ENCODE results near the gene CD300E.

Gene CD300E

DNA sequence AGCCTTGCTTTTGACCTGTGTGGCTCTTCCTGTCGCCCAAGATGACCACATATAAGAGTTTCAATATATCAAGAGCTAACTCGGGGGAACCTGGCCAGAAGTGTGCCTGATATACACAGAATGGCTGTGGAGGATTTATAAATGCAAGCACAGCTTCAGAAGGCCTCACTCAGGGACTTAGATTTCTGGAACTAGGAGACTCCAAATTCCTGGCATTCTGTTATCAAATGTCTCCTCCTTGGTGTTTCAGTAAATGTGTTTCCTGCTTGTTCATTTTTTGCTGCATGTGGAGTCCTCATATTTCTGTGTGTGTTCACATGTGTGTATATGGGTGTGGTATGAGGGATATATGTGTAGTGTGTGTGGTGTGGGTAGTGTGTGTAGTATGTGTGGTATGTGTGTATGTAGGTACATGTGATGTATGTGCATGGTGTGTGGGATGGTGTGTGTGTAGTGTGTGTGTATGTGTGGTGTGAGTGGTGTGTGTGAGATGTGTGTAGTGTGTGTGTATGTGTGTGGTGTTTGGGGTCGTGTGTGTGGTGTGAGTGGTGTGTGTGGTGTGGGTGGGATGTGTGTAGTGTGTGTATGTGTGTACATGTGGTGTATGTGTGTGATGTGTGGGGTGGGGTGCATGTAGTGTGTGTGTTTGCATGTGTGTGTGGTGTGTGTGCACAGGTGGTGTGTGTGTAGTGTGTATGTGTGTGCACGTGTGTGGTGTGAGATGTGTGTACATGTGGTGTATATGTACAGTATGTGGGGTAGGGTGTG is 55.2 kb downstream of the CD300E start:
- TF ChIP-seq, protein P1, sequence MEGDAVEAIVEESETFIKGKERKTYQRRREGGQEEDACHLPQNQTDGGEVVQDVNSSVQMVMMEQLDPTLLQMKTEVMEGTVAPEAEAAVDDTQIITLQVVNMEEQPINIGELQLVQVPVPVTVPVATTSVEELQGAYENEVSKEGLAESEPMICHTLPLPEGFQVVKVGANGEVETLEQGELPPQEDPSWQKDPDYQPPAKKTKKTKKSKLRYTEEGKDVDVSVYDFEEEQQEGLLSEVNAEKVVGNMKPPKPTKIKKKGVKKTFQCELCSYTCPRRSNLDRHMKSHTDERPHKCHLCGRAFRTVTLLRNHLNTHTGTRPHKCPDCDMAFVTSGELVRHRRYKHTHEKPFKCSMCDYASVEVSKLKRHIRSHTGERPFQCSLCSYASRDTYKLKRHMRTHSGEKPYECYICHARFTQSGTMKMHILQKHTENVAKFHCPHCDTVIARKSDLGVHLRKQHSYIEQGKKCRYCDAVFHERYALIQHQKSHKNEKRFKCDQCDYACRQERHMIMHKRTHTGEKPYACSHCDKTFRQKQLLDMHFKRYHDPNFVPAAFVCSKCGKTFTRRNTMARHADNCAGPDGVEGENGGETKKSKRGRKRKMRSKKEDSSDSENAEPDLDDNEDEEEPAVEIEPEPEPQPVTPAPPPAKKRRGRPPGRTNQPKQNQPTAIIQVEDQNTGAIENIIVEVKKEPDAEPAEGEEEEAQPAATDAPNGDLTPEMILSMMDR (IDR thresholded peaks at IDR 0.05; ENCODE audit: low read depth, low read length, missing control alignments): no peak
- no peak overlapping the region for H3K4me3 ChIP-seq (replicated peaks; ENCODE audit: low read depth, low read length)
- DNase-seq (ENCODE audit: extremely low read depth, low read depth): no peak

DNA sequence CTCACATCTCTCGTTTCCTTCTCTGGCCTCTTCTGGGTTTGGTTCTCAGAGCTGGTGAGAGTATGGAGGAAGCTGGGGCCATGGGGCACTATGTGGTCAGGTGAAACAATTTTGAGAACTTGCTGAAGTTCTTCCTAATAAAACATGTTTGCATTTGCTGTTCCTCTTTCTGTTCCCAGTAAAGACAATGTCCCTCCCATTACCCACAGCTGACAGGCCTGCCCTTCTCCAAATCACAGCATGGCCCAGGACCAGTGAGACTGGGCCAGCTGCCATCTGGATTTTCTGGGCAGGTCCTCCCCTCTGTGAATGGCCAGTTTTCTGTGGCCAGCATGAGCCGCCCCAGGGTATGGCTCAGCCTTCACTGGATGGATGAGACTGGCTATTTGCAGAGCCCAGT is 56.1 kb downstream of the CD300E start, which contains the start of gene CD300H:
CD300H (minus strand) TSS at position 113 of the 400 bp plus-strand sequence.
- TF ChIP-seq, protein P1 (IDR thresholded peaks at IDR 0.05; ENCODE audit: low read depth, low read length, missing control alignments): no peak

DNA sequence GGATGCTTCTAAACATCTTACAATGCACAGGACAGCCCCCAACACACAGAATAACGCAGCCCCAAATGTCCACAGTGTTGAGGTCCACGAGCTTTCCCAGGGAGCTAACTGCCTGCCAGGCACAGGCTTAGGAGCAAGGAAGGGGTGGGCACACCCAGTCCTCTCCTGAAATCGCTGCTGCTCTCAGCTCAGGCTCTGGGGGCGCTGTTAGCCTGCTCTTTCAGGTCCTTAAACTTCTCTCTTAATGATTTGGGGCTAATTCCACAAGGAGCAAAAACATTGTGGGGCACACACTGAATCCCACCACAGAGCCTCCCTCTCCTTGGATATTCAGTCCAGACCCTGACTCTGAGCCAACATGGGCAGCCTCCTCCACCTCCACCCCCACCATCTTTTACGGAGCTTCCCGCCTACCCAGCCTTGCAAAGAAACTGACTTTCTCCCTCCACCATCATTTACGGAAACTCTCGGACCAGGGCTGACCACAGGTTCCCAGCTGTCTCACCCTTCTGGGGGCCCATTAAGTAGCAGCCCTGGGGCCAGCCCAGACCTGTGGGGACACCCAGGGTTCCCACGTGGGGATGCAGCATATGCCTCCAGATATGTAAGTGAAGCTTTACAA is 57.3 kb downstream of the CD300E start:
- no peak overlapping the region for H3K4me3 ChIP-seq (replicated peaks; ENCODE audit: low read depth, low read length)
- TF ChIP-seq, protein P1 (IDR thresholded peaks at IDR 0.05; ENCODE audit: low read depth, low read length, missing control alignments): peak; percentile 38
- no peak for DNase-seq (ENCODE audit: extremely low read depth, low read depth)

More for the DNA sequence above, 56.1 kb downstream of the CD300E start, which contains the start of gene CD300H:
- DNase-seq (ENCODE audit: extremely low read depth, low read depth): no peak
- H3K4me3 ChIP-seq (replicated peaks; ENCODE audit: low read depth, low read length): no peak within 1 kb of the TSS

DNA sequence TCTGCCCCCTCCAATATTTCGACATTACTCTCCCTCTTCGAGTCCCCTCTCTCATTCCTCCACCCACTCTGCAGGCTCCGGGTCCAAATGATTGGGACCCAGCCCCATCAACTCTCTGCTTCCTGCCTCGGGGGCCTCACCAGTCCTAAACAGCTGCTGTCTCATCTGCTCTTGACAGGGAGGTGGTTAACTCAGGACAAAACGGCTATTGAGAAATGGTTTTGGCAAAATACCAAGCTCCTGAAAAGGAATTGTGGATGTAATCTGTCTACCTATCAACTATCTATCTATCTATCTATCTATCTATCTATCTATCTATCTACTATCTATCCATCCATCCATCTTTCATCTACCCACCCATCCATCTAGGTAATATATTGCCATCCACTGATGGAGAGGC is 58.4 kb downstream of the CD300E start:
- DNase-seq (ENCODE audit: extremely low read depth, low read depth): no peak
- no peak overlapping the region for H3K4me3 ChIP-seq (replicated peaks; ENCODE audit: low read depth, low read length)
- TF ChIP-seq, protein P1 (IDR thresholded peaks at IDR 0.05; ENCODE audit: low read depth, low read length, missing control alignments): no peak

DNA sequence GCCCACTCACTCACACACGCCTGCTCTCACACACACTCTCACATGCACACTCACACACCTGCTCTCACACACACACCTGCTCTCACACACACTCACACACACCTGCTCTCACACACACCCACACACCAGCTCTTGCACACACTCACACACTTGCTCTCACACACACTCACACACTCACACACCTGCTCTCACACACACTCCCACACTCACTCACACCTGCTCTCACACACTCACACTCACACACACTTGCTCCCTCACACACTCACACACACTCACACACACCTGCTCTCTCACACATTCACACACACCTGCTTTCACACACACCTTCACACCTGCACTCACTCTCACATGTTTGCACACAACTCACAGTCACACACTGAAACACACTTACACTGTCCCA is 60.2 kb downstream of the CD300E start:
- TF ChIP-seq, protein P1 (IDR thresholded peaks at IDR 0.05; ENCODE audit: low read depth, low read length, missing control alignments): no peak
- no peak overlapping the region for H3K4me3 ChIP-seq (replicated peaks; ENCODE audit: low read depth, low read length)
- DNase-seq (ENCODE audit: extremely low read depth, low read depth): no peak

DNA sequence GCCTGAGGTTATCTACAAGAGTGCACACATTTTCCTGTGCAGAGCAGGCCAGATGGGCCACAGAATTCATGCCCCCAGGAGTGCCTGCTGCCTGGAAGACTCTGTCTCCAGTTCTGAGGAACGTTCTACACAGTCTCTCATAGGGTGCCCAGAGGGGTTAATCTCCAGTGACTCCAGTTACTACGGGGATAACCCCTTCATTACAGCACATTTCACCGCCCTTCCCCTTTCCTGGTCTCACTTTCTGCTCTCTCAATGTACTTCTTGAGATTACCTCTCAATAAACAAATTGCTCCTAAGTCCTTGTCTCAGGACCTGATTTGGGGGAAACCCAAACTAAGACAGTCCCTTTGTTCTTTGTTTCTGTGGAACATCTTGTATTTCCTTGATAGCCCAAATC is 62.0 kb downstream of the CD300E start:
- H3K4me3 ChIP-seq (replicated peaks; ENCODE audit: low read depth, low read length): no peak overlapping the region
- TF ChIP-seq, protein P1 (IDR thresholded peaks at IDR 0.05; ENCODE audit: low read depth, low read length, missing control alignments): no peak
- DNase-seq (ENCODE audit: extremely low read depth, low read depth): no peak

All from HFF-Myc (cell line).